ENCODE data around the gene HSBP1. TPM values are rescaled to one million over a fixed set of nuclear protein-coding genes. Genes with fewer than 3 reads are reported as not detected.

The HSBP1 gene
- total and polyA plus RNA-seq, 2 of the 13 experiments (the other 11 are each of a cell fraction or from before 2014, with no cell fraction given): 249 to 292 TPM

- TF ChIP-seq RFX1 (IDR thresholded peaks at IDR 0.05) (peak; percentile 82), HCFC1 (IDR thresholded peaks at IDR 0.05; ENCODE audit: low read depth, low read length) (no peak), ATF7-NPFF (CRISPR knock-in tag; IDR thresholded peaks at IDR 0.05; ENCODE audit: low read depth) (no peak), ZSCAN31 (CRISPR knock-in tag; IDR thresholded peaks at IDR 0.05; ENCODE audit: low read depth) (no peak; the same call in 1 of the 2 replicates), MTA1 (CRISPR knock-in tag; IDR thresholded peaks at IDR 0.05; ENCODE audit: borderline replicate concordance) (peak; percentile 72; the same call in 1 of the 2 replicates), JUNB (CRISPR knock-in tag; IDR thresholded peaks at IDR 0.05; ENCODE audit: borderline replicate concordance) (peak; percentile 77; the same call in 1 of the 2 replicates), RCOR2 (CRISPR knock-in tag; IDR thresholded peaks at IDR 0.05) (no peak), ZNF180 (CRISPR knock-in tag; IDR thresholded peaks at IDR 0.05; ENCODE audit: borderline replicate concordance, low read depth) (no peak), WIZ (CRISPR knock-in tag; IDR thresholded peaks at IDR 0.05) (no peak), ZNF512 (CRISPR knock-in tag; IDR thresholded peaks at IDR 0.05) (no peak), ZNF333 (CRISPR knock-in tag; IDR thresholded peaks at IDR 0.05; ENCODE audit: borderline replicate concordance) (no peak), CEBPG (CRISPR knock-in tag; IDR thresholded peaks at IDR 0.05) (no peak), ZFX (CRISPR knock-in tag; IDR thresholded peaks at IDR 0.05; ENCODE audit: low read depth) (no peak; the same call in 1 of the 2 replicates), ZBTB37 (CRISPR knock-in tag; IDR thresholded peaks at IDR 0.05) (no peak)
- TF ChIP-seq, protein P1, sequence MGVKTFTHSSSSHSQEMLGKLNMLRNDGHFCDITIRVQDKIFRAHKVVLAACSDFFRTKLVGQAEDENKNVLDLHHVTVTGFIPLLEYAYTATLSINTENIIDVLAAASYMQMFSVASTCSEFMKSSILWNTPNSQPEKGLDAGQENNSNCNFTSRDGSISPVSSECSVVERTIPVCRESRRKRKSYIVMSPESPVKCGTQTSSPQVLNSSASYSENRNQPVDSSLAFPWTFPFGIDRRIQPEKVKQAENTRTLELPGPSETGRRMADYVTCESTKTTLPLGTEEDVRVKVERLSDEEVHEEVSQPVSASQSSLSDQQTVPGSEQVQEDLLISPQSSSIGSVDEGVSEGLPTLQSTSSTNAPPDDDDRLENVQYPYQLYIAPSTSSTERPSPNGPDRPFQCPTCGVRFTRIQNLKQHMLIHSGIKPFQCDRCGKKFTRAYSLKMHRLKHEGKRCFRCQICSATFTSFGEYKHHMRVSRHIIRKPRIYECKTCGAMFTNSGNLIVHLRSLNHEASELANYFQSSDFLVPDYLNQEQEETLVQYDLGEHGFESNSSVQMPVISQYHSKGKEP (CRISPR knock-in tag; IDR thresholded peaks at IDR 0.05): no peak
- TF ChIP-seq, protein P2, sequence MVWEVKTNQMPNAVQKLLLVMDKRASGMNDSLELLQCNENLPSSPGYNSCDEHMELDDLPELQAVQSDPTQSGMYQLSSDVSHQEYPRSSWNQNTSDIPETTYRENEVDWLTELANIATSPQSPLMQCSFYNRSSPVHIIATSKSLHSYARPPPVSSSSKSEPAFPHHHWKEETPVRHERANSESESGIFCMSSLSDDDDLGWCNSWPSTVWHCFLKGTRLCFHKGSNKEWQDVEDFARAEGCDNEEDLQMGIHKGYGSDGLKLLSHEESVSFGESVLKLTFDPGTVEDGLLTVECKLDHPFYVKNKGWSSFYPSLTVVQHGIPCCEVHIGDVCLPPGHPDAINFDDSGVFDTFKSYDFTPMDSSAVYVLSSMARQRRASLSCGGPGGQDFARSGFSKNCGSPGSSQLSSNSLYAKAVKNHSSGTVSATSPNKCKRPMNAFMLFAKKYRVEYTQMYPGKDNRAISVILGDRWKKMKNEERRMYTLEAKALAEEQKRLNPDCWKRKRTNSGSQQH (CRISPR knock-in tag; IDR thresholded peaks at IDR 0.05; ENCODE audit: low read depth): peak; percentile 69; the same call in 1 of the 2 replicates
- TF ChIP-seq, protein P3, sequence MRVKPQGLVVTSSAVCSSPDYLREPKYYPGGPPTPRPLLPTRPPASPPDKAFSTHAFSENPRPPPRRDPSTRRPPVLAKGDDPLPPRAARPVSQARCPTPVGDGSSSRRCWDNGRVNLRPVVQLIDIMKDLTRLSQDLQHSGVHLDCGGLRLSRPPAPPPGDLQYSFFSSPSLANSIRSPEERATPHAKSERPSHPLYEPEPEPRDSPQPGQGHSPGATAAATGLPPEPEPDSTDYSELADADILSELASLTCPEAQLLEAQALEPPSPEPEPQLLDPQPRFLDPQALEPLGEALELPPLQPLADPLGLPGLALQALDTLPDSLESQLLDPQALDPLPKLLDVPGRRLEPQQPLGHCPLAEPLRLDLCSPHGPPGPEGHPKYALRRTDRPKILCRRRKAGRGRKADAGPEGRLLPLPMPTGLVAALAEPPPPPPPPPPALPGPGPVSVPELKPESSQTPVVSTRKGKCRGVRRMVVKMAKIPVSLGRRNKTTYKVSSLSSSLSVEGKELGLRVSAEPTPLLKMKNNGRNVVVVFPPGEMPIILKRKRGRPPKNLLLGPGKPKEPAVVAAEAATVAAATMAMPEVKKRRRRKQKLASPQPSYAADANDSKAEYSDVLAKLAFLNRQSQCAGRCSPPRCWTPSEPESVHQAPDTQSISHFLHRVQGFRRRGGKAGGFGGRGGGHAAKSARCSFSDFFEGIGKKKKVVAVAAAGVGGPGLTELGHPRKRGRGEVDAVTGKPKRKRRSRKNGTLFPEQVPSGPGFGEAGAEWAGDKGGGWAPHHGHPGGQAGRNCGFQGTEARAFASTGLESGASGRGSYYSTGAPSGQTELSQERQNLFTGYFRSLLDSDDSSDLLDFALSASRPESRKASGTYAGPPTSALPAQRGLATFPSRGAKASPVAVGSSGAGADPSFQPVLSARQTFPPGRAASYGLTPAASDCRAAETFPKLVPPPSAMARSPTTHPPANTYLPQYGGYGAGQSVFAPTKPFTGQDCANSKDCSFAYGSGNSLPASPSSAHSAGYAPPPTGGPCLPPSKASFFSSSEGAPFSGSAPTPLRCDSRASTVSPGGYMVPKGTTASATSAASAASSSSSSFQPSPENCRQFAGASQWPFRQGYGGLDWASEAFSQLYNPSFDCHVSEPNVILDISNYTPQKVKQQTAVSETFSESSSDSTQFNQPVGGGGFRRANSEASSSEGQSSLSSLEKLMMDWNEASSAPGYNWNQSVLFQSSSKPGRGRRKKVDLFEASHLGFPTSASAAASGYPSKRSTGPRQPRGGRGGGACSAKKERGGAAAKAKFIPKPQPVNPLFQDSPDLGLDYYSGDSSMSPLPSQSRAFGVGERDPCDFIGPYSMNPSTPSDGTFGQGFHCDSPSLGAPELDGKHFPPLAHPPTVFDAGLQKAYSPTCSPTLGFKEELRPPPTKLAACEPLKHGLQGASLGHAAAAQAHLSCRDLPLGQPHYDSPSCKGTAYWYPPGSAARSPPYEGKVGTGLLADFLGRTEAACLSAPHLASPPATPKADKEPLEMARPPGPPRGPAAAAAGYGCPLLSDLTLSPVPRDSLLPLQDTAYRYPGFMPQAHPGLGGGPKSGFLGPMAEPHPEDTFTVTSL (CRISPR knock-in tag; IDR thresholded peaks at IDR 0.05; ENCODE audit: borderline replicate concordance): no peak
Measured at GRCh38 chr16:83813823-83814658, 6.3 kb downstream of the HSBP1 start (continued).
